BLaER1 treated with 17β-estradiol and CSF1 and Interleukin-3, amounts not matched to agents 10 nM and 100 nM (cell line): Measurements from ENCODE around the gene GPR153.

Experiments used
- H3K27ac ChIP-seq, 11 experiments: shearing (Covaris generic); formaldehyde crosslinking; 2 replicates each; pipeline ENCODE4 v1.8.1; 2022
- H3K27me3 ChIP-seq, 11 experiments: shearing (Covaris generic); formaldehyde crosslinking; 2 replicates each; pipeline ENCODE4 v1.8.1; 2022
- H3K36me3 ChIP-seq, 11 experiments: shearing (Covaris generic); formaldehyde crosslinking; 2 replicates each; pipeline ENCODE4 v1.8.1; 2022
- H3K4me1 ChIP-seq, 10 experiments: shearing (Covaris generic); formaldehyde crosslinking; 2 replicates each; pipeline ENCODE4 v1.8.1; 2022
- H3K4me2 ChIP-seq, 11 experiments: shearing (Covaris generic); formaldehyde crosslinking; 2 replicates each; pipeline ENCODE4 v1.8.1; 2022
- H3K4me3 ChIP-seq, 10 experiments: shearing (Covaris generic); formaldehyde crosslinking; 2 replicates each; pipeline ENCODE4 v1.8.1; 2022
- H3K9ac ChIP-seq, 11 experiments: shearing (Covaris generic); formaldehyde crosslinking; 2 replicates each; pipeline ENCODE4 v1.8.1; 2022
- H3K9me3 ChIP-seq, 11 experiments: shearing (Covaris generic); formaldehyde crosslinking; replicated peaks in 1 of 11; 2 replicates each; pipeline ENCODE4 v1.8.1; 2022
- H4K20me1 ChIP-seq, 11 experiments: shearing (Covaris generic); formaldehyde crosslinking; 2 replicates each; pipeline ENCODE4 v1.8.1; 2022
- Cebpa-rat ChIP-seq, 11 experiments: shearing (Covaris generic); IDR thresholded peaks; 2 replicates each; pipeline ENCODE4 v1.8.1; 2022

The GPR153 gene

DNA sequence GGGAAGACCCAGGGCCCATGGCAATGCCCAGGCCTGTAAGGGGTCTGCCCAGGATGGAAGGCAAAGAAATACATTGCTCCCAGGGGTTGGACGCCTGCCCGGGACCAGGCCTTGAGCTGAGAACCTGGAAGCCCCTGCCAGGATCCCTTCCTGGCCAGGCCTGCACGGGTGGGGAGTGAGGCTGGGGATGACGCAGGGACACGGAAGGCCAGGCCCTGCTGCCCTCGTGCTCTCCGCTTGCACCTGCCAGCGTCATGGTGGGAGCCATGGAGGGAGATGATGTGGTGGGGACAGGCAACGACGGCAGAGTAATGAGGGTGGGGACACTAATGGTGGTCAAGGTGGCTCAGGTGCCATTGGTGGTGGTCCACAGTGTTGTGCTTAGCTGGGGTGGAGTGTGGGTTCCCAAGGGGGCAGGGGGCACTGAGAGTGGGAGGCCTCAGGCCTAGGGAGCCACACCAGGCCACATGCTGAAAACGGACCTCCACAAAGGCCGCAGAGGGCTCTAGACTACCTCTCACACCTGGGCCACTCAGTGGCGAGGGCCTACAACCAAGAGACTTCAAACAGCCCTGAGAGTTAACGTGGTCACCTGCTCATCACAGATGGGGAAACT, 12.6 kb downstream of the GPR153 start:
- Histone ChIP-seq H3K4me3 (no peak overlapping the region), H3K9me3 (no peaks in the 10 kb centered on the region), H3K4me1 (peaks cover 28 to 69% (median 54%) of the 10 kb centered on the region in 10 experiments), H3K4me2 (peak overlapping the region; percentile 74 to 97 (median 94); a peak in 20 of 22 replicates), H3K27me3 (peaks cover 73 to 89% (median 79%) of the 10 kb centered on the region in 11 experiments), H3K9ac (no peak overlapping the region), H3K27ac (no peak overlapping the region), H4K20me1 (peaks cover 0 to 95% (median 76%) of the 10 kb centered on the region in 11 experiments; a peak in 19 of 22 replicates), H3K36me3 (peaks cover 0 to 12% (median under 1%) of the 10 kb centered on the region in 11 experiments; a peak in 5 of 22 replicates)
- TF ChIP-seq Cebpa-rat (IDR thresholded peaks at IDR 0.05): no peak

DNA sequence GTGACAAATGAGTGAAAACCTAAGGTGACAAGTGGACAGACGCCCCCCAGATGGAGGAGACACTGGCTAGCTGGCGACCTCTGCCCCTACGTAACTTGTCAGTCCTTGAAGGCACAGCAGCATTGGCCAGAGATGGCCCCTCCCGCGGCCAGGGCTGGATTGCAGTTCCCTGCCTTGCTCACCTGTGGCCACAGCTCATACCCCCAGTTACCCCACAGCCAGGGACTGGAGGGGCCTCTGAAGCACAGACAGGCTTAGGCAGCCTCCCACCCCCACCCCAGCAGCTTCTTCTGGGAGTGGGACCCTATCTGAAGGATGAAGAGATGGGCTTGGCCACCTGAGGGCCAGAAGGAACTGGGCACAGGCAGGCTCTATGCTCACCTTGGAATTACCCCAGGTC, 13.2 kb downstream of the GPR153 start:
- H3K4me2 ChIP-seq: peak overlapping the region in 2 of 11 experiments; percentile 94; a peak in 3 of 22 replicates
- peaks cover 0 to 6% (median 0%) of the 10 kb centered on the region in 11 experiments; a peak in 1 of 22 replicates for H3K36me3 ChIP-seq
- H3K4me3 ChIP-seq: no peak overlapping the region
- H3K27me3 ChIP-seq: peaks cover 79 to 93% (median 85%) of the 10 kb centered on the region in 11 experiments
- no peak for TF ChIP-seq Cebpa-rat (IDR thresholded peaks at IDR 0.05)
- peaks cover 28 to 75% (median 60%) of the 10 kb centered on the region in 10 experiments for H3K4me1 ChIP-seq
- H3K27ac ChIP-seq: no peak overlapping the region
- H3K9me3 ChIP-seq: no peaks in the 10 kb centered on the region
- H4K20me1 ChIP-seq: peaks cover 0 to 94% (median 76%) of the 10 kb centered on the region in 11 experiments; a peak in 19 of 22 replicates
- H3K9ac ChIP-seq: no peak overlapping the region

GRCh38 chr1:6246497-6247467, 14.1 kb downstream of the GPR153 start:
- Histone ChIP-seq H3K9me3 (no peaks in the 10 kb centered on the region), H3K27me3 (peaks cover 79 to 98% (median 89%) of the 10 kb centered on the region in 11 experiments), H3K4me3 (no peak overlapping the region), H4K20me1 (peaks cover 0 to 92% (median 67%) of the 10 kb centered on the region in 11 experiments; a peak in 19 of 22 replicates), H3K9ac (no peak overlapping the region), H3K36me3 (peaks cover 0 to 2% (median 0%) of the 10 kb centered on the region in 11 experiments; a peak in 1 of 22 replicates), H3K4me2 (peak overlapping the region; percentile 55 to 94 (median 76)), H3K27ac (no peak overlapping the region), H3K4me1 (peaks cover 34 to 83% (median 67%) of the 10 kb centered on the region in 10 experiments)
- no peak for TF ChIP-seq Cebpa-rat (IDR thresholded peaks at IDR 0.05)

DNA sequence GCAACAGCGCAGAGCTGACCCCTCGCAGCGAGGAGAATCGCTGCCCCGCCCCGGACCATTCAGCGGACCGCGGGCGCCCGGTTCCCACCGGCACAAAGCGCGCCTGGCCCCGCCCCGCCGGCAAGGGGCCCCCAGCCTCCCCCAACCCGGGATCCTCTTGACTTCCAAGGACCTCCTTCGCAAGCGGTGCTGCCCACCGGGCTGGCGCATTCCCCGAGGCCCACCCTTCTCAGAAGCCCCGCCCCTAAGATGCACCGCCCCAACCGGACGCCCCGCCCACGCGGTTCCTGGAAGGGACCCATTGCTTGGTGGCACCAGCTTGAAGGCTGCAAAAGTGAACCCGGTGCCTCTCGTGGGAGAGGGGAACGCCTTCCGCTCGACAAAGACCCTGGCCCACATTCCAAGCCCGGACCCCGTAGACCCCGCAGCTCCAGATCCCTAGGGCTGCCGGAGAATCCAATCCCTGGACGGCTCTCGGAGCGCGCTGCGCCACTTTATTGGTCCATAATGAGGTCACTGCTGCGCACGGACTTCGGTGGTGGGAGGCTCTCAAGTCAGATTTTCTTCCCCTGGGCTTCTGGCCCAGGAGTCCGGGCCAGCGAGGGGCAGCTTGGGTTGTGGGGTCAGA, 14.9 kb downstream of the GPR153 start:
- H3K27me3 ChIP-seq: peaks cover 79 to 98% (median 89%) of the 10 kb centered on the region in 11 experiments
- peak overlapping the region; percentile 55 to 94 (median 76) for H3K4me2 ChIP-seq
- H3K4me3 ChIP-seq: no peak overlapping the region
- H3K36me3 ChIP-seq: no peaks in the 10 kb centered on the region
- no peak for TF ChIP-seq Cebpa-rat (IDR thresholded peaks at IDR 0.05)
- H3K27ac ChIP-seq: no peak overlapping the region
- H4K20me1 ChIP-seq: peaks cover 0 to 91% (median 61%) of the 10 kb centered on the region in 11 experiments; a peak in 19 of 22 replicates
- H3K9ac ChIP-seq: no peak overlapping the region
- peaks cover 42 to 91% (median 75%) of the 10 kb centered on the region in 10 experiments for H3K4me1 ChIP-seq
- H3K9me3 ChIP-seq: no peaks in the 10 kb centered on the region

DNA sequence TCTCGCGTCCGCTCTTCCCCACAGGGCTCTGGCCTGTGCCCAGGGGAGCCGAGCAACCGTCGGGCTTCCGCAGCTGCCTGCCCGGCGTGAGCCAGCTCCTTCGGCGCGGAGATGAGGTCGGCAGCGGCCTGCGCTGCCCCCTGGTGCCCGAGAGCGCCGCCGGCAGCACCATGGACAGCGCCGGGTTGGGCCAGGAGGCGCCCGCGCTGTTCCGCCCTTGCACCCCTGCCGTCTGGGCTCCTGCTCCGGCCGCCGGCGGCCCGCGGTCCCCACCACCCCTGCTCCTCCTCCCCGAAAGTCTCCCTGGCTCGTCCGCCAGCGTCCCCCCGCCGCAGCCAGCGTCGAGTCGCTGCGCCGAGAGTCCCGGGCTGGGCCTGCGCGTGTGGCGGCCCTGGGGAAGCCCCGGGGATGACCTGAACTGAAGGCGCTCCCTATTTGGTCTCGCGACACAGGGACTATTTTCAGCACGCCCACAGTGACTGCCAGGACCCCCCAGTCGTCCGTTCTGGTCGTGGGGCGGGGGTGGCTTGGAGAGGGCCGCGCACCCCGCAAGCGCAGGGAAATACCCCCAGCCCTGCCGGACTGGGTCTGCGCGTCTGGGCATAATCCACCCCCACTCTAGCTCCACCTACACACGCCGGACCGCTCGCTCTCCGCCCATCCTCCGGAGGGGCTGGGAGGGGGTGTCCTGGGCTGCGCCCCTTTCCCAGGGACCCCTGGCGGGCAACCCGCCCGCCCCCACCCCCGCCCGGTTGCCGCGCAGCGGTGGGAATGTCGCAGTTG, 15.6 kb downstream of the GPR153 start:
- Histone ChIP-seq H3K4me1 (peaks cover 46 to 97% (median 81%) of the 10 kb centered on the region in 10 experiments), H4K20me1 (peaks cover 0 to 91% (median 56%) of the 10 kb centered on the region in 11 experiments; a peak in 19 of 22 replicates), H3K27me3 (peaks cover 79 to 98% (median 89%) of the 10 kb centered on the region in 11 experiments), H3K27ac (no peak overlapping the region), H3K9ac (no peak overlapping the region), H3K9me3 (no peaks in the 10 kb centered on the region), H3K36me3 (no peaks in the 10 kb centered on the region), H3K4me2 (peak overlapping the region; percentile 64 to 94 (median 81)), H3K4me3 (peak overlapping the region in 1 of 10 experiments; percentile 35; a peak in 2 of 20 replicates)
- no peak for TF ChIP-seq Cebpa-rat (IDR thresholded peaks at IDR 0.05)

GRCh38 chr1:6244401-6245049, 16.4 kb downstream of the GPR153 start:
- Histone ChIP-seq H4K20me1 (peaks cover 0 to 84% (median 48%) of the 10 kb centered on the region in 11 experiments; a peak in 19 of 22 replicates), H3K4me3 (no peak overlapping the region), H3K36me3 (no peaks in the 10 kb centered on the region), H3K9me3 (no peaks in the 10 kb centered on the region), H3K4me2 (peak overlapping the region in 8 of 11 experiments; percentile 30 to 95 (median 80); a peak in 14 of 22 replicates), H3K4me1 (peaks cover 40 to 97% (median 81%) of the 10 kb centered on the region in 10 experiments), H3K27me3 (peaks cover 79 to 96% (median 89%) of the 10 kb centered on the region in 11 experiments), H3K9ac (no peak overlapping the region), H3K27ac (no peak overlapping the region)
- no peak for TF ChIP-seq Cebpa-rat (IDR thresholded peaks at IDR 0.05)

GRCh38 chr1:6243993-6244392, 16.9 kb downstream of the GPR153 start, which contains the start of gene HES3:
HES3 (plus strand) TSS chr1:6244179; CDS start chr1:6244366, 187 bp downstream.
- Histone ChIP-seq H3K9ac (peak within 1 kb of the TSS in 1 of 11 experiments; percentile 18; a peak in 1 of 22 replicates), H3K9me3 (no peaks in the 10 kb centered on the region), H3K4me1 (peaks cover 40 to 97% (median 81%) of the 10 kb centered on the region in 10 experiments), H3K4me2 (peak within 1 kb of the TSS in 8 of 11 experiments; percentile 42 to 95 (median 90); a peak in 17 of 22 replicates), H4K20me1 (peaks cover 0 to 82% (median 43%) of the 10 kb centered on the region in 11 experiments; a peak in 19 of 22 replicates), H3K4me3 (no peak within 1 kb of the TSS), H3K27ac (no peak within 1 kb of the TSS), H3K27me3 (peaks cover 76 to 95% (median 86%) of the 10 kb centered on the region in 11 experiments), H3K36me3 (no peaks in the 10 kb centered on the region)
- no peak for TF ChIP-seq Cebpa-rat (IDR thresholded peaks at IDR 0.05)
